ENCODE data around the gene ATP6V0C.

DNA sequence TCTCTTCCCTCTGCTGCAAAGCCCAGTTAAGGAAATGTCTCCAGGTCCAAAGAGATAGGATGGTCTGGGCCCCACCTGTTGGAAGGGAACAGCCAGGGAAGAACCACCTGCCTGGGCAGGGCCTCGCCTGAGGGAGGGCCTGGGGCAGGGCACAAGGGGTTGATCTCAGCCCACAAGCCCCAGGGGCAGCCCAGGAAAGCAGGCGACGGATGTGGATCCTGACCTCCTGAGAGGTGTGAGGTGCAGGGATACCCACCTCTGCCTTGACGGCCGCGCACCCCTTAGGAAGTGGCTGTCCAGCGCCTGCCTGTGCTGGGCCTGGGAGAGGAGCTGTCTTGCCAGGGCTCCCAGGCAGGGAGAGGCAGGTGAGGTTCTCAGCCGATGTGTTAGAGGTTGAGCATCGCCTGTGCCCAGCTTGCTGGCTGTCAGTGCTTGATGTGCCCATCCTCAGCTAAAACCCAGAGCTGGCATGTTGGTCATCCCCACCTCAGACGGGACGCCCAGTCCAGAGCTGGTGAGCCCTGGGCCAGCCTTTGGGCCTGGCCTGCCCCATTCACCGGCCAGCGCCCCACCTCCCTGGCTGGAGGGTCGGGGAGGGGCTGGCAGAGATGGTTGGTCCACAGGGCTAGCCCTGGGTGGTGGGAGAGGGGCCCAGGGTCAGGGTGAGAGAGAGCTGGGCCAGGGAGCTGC, 17.0 kb downstream of the ATP6V0C start:
- TF ChIP-seq GATA2 (IDR thresholded peaks at IDR 0.05; ENCODE audit: low read depth, low read length) = no peak
- TF ChIP-seq GATA3 (IDR thresholded peaks at IDR 0.05; ENCODE audit: low read depth, low read length) = no peak

Data from SH-SY5Y (cell line).